NCI-H187 treated with DMSO at 0.1 percent for 48 hours (cell line): ENCODE measurements around the gene KLK12.
"Not testable (repeated sequence)": the region's sequence is repeated elsewhere in the genome, so short reads cannot be mapped to it uniquely, and the experiment has no call there.

ENCODE experiments used
- DNase-seq: peaks from one replicate; lab custom pipeline; 2025; lab: John Stamatoyannopoulos, UW

KLK12 gene

GRCh38 chr19:51015691-51016267, 19.0 kb downstream of the KLK12 start:
- no peak for DNase-seq

DNA sequence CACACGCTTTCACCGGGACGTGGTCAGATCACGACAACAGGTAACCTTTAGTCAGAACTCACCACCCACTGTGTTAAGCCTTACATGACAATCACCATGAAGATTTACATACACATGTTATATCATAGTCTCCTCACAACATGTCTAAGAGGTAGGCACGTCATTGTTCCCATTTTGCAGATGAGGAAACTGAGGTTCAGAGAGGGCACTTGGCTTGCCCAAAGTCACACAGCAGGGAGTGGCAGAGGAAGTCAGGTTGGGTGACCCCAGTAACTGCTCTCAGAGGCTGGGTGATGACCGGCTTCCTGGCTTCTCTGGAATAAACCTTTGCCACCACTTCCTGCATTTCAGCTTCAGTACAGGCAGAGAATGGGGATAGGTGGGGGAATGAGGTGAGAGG, 20.6 kb downstream of the KLK12 start:
- DNase-seq: no peak

DNA sequence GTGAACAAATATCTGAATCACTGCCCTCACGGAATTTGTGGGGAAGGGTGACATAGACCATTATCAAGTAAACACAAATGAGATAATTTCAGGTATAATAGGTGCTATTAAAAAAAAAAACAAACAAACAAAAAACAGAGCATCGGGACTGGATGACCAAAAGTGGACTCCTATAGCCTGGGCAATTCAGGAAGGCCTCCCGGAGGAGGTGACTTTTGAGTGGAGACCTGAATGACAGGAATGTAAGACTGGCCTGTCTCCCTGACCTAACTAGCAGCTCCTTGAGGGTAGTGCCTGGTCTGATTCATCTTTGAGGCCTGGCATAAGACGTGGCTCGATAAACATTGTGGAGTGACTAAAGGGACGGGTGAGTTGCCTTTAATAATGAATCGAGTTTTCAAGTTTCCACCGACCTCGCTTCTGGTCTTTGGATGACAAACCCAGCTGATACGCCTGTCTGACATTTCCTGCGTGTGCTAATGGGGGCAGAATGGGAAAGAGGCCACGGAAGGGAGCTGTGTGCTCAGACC, 22.1 kb downstream of the KLK12 start:
- no peak for DNase-seq

- DNase-seq: no peak
Measured at GRCh38 chr19:51010066-51010795, 24.6 kb downstream of the KLK12 start.

DNA sequence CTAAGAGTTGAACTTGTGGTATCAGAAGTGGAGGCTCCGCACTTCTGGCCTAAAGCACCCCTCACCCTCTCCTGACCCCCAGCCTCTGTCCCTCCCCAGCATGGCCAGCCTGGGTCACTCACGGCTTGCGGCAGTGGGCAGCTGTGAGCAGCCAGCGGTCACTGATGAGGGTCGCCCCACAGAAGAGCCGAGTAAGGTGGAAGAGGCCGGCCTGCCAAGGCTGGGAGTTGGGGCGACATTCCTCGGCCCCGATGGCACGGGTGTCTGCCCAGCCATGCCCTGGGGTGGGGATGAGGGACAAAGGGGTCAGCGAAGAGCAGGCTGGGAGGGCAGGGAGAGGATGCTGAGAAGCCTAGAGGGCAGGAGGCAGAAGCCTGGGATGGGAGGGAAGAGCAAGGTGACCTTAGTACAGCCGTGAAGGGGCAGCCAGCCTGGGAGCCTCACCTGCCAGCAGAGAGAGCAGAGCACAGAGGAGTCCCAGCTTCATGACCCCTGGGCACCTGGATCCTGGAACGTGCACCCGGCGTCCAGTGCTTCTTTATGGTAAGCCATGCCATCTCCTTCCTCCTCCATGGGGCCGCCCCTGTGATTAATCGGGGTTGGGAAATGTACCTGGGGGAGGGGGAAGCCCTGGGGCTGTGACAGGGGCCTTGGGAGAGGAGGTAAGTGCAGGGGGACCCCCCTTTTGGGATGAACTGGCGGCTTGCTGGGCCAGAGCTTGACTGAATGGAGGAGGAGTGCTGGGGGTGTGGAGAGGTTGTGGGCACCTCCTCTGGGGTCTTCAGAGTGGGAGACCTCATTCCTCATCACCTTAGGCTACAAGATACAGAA, 25.5 kb downstream of the KLK12 start:
- no peak for DNase-seq

GRCh38 chr19:51007488-51007887, 27.3 kb downstream of the KLK12 start:
- DNase-seq: no peak

DNA sequence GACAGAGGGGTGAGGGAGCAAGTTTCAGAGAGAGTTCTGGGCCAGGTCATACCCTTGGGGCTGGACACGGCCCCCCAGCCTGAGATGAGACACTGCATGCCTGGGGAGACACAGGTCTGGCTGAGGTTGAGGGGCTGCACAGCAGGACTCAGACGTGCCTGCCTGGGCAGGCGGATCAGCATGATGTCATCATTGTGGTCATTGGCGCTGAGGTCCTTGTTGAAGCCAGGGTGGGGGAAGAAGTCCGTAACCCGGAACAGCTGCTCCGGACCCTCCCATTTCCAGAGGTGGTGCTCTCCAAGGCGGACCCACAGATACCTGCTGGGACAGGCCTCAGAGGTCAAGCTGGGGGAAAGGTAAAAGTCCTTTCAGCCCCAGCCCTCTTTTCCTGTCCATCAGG, 28.4 kb downstream of the KLK12 start:
- no peak for DNase-seq

DNA sequence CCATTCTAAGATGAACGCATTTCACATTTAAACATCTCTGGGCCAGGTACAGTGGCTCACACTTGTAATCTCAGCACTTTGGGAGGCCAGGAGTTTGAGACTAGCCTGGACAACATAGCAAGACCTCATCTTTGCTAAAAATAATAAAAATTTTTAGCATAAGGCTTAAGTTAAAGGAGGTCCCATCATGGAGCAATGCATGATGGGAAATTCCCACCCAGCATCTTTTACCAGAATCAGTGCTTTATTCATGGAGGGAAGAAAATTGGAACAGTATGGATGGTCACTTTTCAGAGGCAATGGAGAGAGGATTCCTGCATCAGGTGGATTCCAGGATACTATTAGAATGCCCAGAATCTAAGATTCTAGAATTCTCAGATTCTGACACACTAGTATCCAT, 29.6 kb downstream of the KLK12 start:
- DNase-seq: no peak

- DNase-seq: no peak
Measured at GRCh38 chr19:51003316-51003715, 31.5 kb downstream of the KLK12 start.

GRCh38 chr19:51002542-51003311, 32.1 kb downstream of the KLK12 start:
- no peak for DNase-seq

- no peak for DNase-seq
Measured at GRCh38 chr19:51002089-51002532, 32.7 kb downstream of the KLK12 start.

GRCh38 chr19:51001515-51001914, 33.3 kb downstream of the KLK12 start, which contains the start of gene KLK8:
TSS of gene KLK8 (minus strand) at chr19:51001604. CDS start at chr19:51001167, 437 bp downstream.
- DNase-seq: no peak

- no peak for DNase-seq
Measured at GRCh38 chr19:51000981-51001380, 33.8 kb downstream of the KLK12 start.

- no peak for DNase-seq
Measured at GRCh38 chr19:51000426-51000825, 34.4 kb downstream of the KLK12 start.

GRCh38 chr19:50998686-50999085, 36.1 kb downstream of the KLK12 start:
- no peak for DNase-seq

DNA sequence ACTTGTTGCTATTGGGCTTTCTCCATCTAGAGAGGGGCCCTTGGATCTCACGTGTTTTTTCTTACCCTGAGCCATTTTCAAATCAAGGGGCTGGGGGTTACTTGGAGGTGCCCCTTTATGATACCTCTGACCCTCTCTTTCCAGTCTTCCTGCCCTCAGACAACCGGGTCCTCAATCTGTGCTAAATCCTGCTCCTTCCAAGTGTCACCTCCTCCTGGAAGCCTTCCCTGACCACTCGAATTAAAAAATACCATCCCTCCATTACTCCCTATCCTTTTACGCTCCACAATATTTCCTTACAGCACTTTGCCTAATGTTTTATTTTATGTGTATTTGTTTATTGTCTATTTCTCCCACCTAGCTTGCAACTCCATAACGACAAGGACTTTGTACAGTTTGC, 36.7 kb downstream of the KLK12 start:
- DNase-seq: no peak

DNA sequence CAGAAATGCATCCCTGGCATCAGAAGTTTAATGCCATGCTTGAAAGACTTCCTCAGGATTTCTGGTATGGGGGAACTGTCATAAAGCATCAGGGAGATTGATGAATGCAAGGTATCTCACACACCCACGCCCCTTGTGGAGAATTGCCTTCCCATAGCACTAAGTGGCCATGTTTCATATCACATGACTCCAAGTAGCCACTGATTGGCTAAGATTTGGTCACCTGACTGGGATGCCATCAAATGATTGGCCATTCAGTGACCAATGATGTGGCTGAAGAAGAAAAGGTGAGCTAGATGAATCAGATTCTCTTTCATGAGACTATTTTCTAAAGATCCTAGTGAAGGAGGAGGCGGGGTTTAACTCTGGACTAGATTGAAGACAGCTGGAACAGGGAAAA, 40.7 kb downstream of the KLK12 start:
- no peak for DNase-seq

- no peak for DNase-seq
Measured at GRCh38 chr19:50992666-50993035, 42.2 kb downstream of the KLK12 start.

- not testable (repeated sequence) for DNase-seq
Measured at GRCh38 chr19:50984416-50984815, 50.4 kb downstream of the KLK12 start.

DNA sequence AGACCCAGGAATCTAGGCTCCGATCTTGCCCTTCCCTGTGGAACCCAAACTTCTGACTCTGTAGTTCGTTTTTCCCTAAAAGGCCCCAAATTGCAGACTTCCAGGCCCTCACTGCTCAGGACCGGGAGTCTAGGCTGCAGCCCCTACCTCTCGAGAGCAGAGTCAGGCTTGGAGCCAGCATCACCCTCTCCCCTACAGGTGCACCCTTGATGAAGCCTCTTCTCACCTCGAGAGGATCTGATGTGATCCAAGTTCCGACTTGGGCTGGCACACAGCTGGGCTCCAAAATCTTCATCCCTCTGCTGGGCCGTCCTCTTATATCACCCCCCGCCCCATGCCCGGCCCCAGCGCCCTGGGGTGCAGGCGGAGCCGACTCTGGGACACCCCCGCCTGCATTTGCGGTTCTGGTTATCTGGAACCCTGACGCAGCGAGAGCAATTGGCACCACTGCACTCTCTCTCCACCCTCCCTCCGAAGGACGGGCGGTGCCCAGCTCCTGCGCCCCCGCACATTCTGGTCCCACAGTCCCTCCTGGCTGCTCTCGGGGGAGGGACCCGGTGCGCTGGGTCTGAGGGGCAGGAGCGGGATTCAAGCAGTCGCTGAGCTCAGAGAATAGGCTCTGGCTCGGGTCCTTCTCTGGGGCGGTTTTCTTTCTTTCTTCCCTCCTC, 51.0 kb downstream of the KLK12 start, which contains the start of gene KLK7:
KLK7 (minus strand) TSS at position 293 of the 668 bp plus-strand sequence. CDS start 1,518 bp downstream, outside the sequence.
- no peak for DNase-seq

DNA sequence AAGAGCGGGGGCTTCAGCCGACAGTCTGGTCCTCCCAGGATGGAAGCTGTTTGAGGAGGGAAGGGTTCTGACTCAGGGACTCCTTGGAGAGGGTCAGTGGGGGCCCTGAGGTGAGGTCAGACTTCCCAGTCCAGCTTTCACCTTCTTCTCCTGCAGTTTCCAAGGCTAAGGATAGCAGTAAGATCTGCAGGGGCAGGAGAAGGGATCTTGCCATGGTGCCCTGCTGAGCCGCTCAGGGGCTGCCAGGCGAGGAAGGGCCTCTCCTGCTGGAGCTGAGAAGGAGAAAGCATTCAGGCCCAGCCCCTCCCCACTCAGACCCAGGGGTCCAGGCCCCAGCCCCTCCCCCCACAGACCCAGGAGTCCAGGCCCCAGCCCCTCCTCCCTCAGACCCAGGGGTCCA, 52.6 kb downstream of the KLK12 start:
- no peak for DNase-seq
